SK-N-SH treated with all-trans-retinoic acid at 6 μM for 48 hours (cell line): ENCODE data around the gene POLR2A.

Experiments
- ISL1 ChIP-seq: fragments of 250-450 bp; sonication (Bioruptor Pico); IDR thresholded peaks from 2 replicates; pipeline ENCODE4 v2.1.2; 2022; ENCODE audit warnings: mild to moderate bottlenecking, moderate library complexity
- SNAI2 ChIP-seq: fragments of 250-450 bp; sonication (Bioruptor Pico); IDR thresholded peaks from 2 replicates; pipeline ENCODE4 v1.5.0; 2020; ENCODE audit warnings: mild to moderate bottlenecking, moderate library complexity
- TCF4 ChIP-seq: fragments of 250-450 bp; sonication (Bioruptor Pico); IDR thresholded peaks from 2 replicates; pipeline ENCODE4 v1.8.0; 2021; ENCODE audit warnings: mild to moderate bottlenecking, moderate library complexity, borderline replicate concordance
- TOX ChIP-seq: fragments of 250-450 bp; sonication (Bioruptor Pico); IDR thresholded peaks from 2 replicates; pipeline ENCODE4 v1.8.0; 2021; ENCODE audit warnings: mild to moderate bottlenecking, moderate library complexity, borderline replicate concordance
- ZFP3 ChIP-seq: fragments of 250-450 bp; sonication (Bioruptor Pico); IDR thresholded peaks from 2 replicates; pipeline ENCODE4 v1.5.0; 2020; ENCODE audit warnings: mild to moderate bottlenecking, moderate library complexity
- ZFP30 ChIP-seq: fragments of 450-650 bp; formaldehyde crosslinking; IDR thresholded peaks from 2 replicates; pipeline ENCODE4 v1.5.0; 2022; ENCODE audit warnings: mild to moderate bottlenecking, moderate library complexity
- ZNF8 ChIP-seq: fragments of 450-650 bp; formaldehyde crosslinking; IDR thresholded peaks from 2 replicates; pipeline ENCODE4 v1.5.0; 2020; ENCODE audit warnings: mild to moderate bottlenecking, moderate library complexity
- TF ChIP-seq, protein P1 (sequence below): fragments of 250-450 bp; sonication (Bioruptor Pico); IDR thresholded peaks from 2 replicates; pipeline ENCODE4 v1.8.0; 2020; ENCODE audit warnings: mild to moderate bottlenecking, moderate library complexity, borderline replicate concordance
- TF ChIP-seq, protein P2 (sequence below): fragments of 250-450 bp; sonication (Bioruptor Pico); IDR thresholded peaks from 2 replicates; pipeline ENCODE4 v1.5.0; 2020; ENCODE audit warnings: mild to moderate bottlenecking, moderate library complexity
- TF ChIP-seq, protein P3 (sequence below): fragments of 250-450 bp; sonication (Bioruptor Pico); IDR thresholded peaks from 2 replicates; pipeline ENCODE4 v1.5.1; 2021; ENCODE audit warnings: mild to moderate bottlenecking, moderate library complexity

DNA sequence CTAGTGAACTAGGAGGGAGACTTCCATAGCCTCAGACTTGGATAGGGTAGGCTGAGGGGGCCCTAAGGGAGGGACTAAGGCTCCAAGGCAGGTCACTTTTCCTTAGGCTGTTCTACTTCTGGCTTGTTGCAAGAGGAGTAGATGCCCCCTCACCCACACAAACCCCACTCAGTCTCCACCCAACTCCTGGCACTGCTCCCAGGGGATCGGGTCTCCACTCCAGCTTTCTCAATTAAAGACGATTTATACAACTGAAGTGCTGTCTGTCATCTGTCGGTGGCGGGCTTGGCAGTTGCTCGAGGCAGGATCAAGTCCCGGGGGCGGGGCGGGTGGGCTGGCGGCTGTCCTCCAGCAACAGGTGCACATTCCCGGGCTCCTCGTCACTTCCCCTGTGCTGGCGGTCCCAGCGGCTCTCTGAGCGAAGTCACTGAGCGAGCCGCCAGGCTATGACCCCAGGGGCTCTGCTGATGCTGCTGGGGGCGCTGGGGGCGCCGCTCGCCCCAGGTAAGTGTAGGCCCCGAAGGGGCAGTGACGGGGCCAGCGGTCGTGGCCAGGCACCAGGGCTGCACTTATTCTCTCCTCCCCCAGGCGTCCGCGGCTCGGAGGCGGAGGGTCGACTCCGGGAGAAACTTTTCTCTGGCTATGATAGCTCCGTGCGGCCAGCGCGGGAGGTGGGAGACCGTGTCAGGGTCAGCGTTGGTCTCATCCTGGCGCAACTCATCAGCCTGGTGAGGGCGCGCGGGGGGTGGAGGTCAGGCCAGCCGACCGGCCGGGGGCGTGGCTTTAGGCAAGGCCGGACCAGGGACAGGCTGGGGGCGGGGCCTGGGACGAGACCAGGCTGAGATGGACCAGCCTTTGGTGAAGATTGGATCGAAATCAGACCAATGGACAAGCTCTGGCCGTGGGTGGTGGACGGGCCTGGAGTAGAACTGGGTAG, 39.2 kb upstream of the POLR2A start, which contains the start of gene CHRNB1:
- TF ChIP-seq ZNF8 (no peak), TOX (no peak), ISL1 (CRISPR knock-in tag) (no peak), ZFP3 (CRISPR knock-in tag) (no peak), ZFP30 (CRISPR knock-in tag) (no peak), SNAI2 (CRISPR knock-in tag) (no peak), TCF4 (CRISPR knock-in tag) (no peak)
- TF ChIP-seq, protein P1, sequence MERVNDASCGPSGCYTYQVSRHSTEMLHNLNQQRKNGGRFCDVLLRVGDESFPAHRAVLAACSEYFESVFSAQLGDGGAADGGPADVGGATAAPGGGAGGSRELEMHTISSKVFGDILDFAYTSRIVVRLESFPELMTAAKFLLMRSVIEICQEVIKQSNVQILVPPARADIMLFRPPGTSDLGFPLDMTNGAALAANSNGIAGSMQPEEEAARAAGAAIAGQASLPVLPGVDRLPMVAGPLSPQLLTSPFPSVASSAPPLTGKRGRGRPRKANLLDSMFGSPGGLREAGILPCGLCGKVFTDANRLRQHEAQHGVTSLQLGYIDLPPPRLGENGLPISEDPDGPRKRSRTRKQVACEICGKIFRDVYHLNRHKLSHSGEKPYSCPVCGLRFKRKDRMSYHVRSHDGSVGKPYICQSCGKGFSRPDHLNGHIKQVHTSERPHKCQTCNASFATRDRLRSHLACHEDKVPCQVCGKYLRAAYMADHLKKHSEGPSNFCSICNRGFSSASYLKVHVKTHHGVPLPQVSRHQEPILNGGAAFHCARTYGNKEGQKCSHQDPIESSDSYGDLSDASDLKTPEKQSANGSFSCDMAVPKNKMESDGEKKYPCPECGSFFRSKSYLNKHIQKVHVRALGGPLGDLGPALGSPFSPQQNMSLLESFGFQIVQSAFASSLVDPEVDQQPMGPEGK (CRISPR knock-in tag), result no peak
- TF ChIP-seq, protein P2, sequence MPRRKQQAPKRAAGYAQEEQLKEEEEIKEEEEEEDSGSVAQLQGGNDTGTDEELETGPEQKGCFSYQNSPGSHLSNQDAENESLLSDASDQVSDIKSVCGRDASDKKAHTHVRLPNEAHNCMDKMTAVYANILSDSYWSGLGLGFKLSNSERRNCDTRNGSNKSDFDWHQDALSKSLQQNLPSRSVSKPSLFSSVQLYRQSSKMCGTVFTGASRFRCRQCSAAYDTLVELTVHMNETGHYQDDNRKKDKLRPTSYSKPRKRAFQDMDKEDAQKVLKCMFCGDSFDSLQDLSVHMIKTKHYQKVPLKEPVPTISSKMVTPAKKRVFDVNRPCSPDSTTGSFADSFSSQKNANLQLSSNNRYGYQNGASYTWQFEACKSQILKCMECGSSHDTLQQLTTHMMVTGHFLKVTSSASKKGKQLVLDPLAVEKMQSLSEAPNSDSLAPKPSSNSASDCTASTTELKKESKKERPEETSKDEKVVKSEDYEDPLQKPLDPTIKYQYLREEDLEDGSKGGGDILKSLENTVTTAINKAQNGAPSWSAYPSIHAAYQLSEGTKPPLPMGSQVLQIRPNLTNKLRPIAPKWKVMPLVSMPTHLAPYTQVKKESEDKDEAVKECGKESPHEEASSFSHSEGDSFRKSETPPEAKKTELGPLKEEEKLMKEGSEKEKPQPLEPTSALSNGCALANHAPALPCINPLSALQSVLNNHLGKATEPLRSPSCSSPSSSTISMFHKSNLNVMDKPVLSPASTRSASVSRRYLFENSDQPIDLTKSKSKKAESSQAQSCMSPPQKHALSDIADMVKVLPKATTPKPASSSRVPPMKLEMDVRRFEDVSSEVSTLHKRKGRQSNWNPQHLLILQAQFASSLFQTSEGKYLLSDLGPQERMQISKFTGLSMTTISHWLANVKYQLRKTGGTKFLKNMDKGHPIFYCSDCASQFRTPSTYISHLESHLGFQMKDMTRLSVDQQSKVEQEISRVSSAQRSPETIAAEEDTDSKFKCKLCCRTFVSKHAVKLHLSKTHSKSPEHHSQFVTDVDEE (CRISPR knock-in tag), result no peak
- TF ChIP-seq, protein P3, sequence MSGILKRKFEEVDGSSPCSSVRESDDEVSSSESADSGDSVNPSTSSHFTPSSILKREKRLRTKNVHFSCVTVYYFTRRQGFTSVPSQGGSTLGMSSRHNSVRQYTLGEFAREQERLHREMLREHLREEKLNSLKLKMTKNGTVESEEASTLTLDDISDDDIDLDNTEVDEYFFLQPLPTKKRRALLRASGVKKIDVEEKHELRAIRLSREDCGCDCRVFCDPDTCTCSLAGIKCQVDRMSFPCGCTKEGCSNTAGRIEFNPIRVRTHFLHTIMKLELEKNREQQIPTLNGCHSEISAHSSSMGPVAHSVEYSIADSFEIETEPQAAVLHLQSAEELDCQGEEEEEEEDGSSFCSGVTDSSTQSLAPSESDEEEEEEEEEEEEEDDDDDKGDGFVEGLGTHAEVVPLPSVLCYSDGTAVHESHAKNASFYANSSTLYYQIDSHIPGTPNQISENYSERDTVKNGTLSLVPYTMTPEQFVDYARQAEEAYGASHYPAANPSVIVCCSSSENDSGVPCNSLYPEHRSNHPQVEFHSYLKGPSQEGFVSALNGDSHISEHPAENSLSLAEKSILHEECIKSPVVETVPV (CRISPR knock-in tag), result no peak
